Neural cell (in vitro differentiated cells): ENCODE results near the gene THRAP3.

Source experiments
- CTCF ChIP-seq: fragments of 450-650 bp; IDR thresholded peaks from 2 replicates; pipeline ENCODE4 v1.5.1; 2014; ENCODE audit warnings: antibody characterized with exemption, mild to moderate bottlenecking, moderate library complexity; ENCODE audit not compliant: poor library complexity, severe bottlenecking
- EP300 ChIP-seq: fragments of 450-650 bp; conservative IDR thresholded peaks from 2 replicates; pipeline ENCODE4 v1.6.1; 2014; ENCODE audit warnings: antibody characterized with exemption, mild to moderate bottlenecking, moderate library complexity; ENCODE audit not compliant: poor library complexity, severe bottlenecking
- EZH2 ChIP-seq: fragments of 200-600, 300-800 bp; shearing (Covaris generic), sonication (generic); IDR thresholded peaks from 2 replicates; pipeline ENCODE4 v1.6.1; 2014; ENCODE audit warnings: antibody characterized with exemption, low read length, borderline replicate concordance, mild to moderate bottlenecking; ENCODE audit not compliant: insufficient read depth, poor library complexity, severe bottlenecking
- POLR2AphosphoS5 ChIP-seq: IDR thresholded peaks from 2 replicates; pipeline ENCODE4 v1.6.1; 2012
- RAD21 ChIP-seq: fragments of 450-650 bp; conservative IDR thresholded peaks from 2 replicates; pipeline ENCODE4 v1.6.1; 2014; ENCODE audit warnings: antibody characterized with exemption, mild to moderate bottlenecking, moderate library complexity
- SMC3 ChIP-seq: fragments of 450-650 bp; conservative IDR thresholded peaks from 2 replicates; pipeline ENCODE4 v1.6.1; 2014; ENCODE audit warnings: antibody characterized with exemption, mild to moderate bottlenecking, moderate library complexity; ENCODE audit not compliant: poor library complexity
- TAF1 ChIP-seq: IDR thresholded peaks from 2 replicates; pipeline ENCODE4 v1.6.1; 2012; ENCODE audit warnings: low read depth
- TF ChIP-seq, protein P1 (sequence below): IDR thresholded peaks from 2 replicates; pipeline ENCODE4 v1.6.1; 2012; ENCODE audit warnings: borderline replicate concordance

DNA sequence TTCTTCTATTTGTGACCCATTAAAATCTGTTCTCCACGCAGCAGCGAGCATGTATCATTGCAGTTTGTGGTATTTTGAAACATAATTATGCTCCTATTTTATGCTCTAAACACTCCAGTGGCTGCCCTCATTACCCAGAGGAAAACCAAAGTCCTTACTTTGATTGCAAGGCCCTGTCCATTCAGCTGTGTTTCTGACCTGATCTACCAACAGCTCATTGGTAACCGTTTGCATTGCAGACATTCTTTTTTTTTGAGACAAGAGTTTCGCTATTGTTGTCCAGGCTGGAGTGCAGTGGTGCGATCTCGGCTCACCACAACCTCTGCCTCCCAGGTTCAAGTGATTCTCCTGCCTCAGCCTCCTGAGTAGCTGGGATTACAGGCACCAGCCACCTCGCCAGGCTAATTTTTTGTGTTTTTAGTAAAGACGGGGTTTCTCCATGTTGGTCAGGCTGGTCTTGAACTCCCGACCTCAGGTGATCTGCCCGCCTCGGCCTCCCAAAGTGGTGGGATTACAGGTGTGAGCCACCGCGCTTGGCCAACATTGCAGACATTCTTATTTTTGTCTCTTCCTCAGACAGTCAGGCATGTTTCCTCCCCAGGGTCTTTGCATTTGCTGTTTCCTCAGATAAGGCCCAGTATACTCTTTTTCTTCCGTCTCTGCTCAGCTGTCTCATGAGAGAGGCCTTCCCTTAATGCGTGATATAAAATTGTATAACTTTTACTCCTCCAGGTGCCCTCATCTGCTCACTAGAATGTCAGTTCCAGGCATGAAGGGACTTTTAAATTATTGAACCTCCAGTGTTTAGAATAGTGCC is 32.5 kb downstream of the THRAP3 start:
- TF ChIP-seq CTCF: no peak
- TF ChIP-seq POLR2AphosphoS5: no peak
- no peak for TF ChIP-seq SMC3
- no peak for TF ChIP-seq EZH2
- TF ChIP-seq EP300: no peak
- TF ChIP-seq, protein P1, sequence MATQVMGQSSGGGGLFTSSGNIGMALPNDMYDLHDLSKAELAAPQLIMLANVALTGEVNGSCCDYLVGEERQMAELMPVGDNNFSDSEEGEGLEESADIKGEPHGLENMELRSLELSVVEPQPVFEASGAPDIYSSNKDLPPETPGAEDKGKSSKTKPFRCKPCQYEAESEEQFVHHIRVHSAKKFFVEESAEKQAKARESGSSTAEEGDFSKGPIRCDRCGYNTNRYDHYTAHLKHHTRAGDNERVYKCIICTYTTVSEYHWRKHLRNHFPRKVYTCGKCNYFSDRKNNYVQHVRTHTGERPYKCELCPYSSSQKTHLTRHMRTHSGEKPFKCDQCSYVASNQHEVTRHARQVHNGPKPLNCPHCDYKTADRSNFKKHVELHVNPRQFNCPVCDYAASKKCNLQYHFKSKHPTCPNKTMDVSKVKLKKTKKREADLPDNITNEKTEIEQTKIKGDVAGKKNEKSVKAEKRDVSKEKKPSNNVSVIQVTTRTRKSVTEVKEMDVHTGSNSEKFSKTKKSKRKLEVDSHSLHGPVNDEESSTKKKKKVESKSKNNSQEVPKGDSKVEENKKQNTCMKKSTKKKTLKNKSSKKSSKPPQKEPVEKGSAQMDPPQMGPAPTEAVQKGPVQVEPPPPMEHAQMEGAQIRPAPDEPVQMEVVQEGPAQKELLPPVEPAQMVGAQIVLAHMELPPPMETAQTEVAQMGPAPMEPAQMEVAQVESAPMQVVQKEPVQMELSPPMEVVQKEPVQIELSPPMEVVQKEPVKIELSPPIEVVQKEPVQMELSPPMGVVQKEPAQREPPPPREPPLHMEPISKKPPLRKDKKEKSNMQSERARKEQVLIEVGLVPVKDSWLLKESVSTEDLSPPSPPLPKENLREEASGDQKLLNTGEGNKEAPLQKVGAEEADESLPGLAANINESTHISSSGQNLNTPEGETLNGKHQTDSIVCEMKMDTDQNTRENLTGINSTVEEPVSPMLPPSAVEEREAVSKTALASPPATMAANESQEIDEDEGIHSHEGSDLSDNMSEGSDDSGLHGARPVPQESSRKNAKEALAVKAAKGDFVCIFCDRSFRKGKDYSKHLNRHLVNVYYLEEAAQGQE: no peak
- no peak for TF ChIP-seq RAD21
- TF ChIP-seq TAF1: no peak
